HL-60 (cell line): ENCODE measurements around the gene TLX1.

Source experiments
- TF ChIP-seq, protein P1 (sequence below): IDR thresholded peaks from one replicate; pipeline ENCODE4 v1.5.1; 2011; ENCODE audit warnings: low read length, control low read depth, inconsistent platforms; ENCODE audit not compliant: insufficient read depth
- TF ChIP-seq, protein P2 (sequence below): IDR thresholded peaks from 2 replicates; pipeline ENCODE4 v1.6.1; 2012; ENCODE audit warnings: low read depth; ENCODE audit not compliant: insufficient replicate concordance

DNA sequence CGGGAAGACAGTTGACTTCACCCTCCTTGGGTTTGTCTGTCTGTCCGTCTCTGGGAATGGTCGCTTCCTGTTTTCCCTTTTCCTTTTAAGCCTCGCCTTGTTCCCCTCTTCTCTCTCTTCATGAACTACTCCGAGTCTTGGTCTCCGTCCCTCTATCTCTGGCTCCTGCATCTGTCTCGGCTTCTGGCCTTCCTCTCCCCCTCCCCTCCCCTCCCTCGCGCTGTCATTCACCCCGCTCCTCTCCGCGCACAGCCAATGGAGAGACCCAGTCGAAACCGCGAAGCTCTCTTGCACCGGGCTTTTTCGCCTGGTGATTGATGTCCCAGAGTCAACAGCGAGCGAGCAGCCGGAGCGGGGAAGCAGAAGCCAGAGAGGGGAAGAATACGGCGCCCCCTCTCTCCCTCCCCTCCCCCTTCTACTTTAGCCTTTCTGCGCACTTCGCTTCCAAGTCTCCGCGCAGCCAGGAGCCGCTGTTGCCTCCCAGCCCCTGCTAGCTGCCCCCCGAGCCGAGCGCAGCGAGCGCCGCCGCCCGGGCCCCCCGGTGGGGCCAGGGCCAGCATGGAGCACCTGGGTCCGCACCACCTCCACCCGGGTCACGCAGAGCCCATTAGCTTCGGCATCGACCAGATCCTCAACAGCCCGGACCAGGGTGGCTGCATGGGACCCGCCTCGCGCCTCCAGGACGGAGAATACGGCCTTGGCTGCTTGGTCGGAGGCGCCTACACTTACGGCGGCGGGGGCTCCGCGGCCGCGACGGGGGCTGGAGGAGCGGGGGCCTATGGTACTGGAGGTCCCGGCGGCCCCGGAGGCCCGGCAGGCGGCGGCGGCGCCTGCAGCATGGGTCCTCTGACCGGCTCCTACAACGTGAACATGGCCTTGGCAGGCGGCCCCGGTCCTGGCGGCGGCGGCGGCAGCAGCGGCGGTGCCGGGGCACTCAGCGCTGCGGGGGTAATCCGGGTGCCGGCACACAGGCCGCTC is at the start of gene TLX1:
- TF ChIP-seq, protein P1, sequence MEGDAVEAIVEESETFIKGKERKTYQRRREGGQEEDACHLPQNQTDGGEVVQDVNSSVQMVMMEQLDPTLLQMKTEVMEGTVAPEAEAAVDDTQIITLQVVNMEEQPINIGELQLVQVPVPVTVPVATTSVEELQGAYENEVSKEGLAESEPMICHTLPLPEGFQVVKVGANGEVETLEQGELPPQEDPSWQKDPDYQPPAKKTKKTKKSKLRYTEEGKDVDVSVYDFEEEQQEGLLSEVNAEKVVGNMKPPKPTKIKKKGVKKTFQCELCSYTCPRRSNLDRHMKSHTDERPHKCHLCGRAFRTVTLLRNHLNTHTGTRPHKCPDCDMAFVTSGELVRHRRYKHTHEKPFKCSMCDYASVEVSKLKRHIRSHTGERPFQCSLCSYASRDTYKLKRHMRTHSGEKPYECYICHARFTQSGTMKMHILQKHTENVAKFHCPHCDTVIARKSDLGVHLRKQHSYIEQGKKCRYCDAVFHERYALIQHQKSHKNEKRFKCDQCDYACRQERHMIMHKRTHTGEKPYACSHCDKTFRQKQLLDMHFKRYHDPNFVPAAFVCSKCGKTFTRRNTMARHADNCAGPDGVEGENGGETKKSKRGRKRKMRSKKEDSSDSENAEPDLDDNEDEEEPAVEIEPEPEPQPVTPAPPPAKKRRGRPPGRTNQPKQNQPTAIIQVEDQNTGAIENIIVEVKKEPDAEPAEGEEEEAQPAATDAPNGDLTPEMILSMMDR = no peak
- TF ChIP-seq, protein P2, sequence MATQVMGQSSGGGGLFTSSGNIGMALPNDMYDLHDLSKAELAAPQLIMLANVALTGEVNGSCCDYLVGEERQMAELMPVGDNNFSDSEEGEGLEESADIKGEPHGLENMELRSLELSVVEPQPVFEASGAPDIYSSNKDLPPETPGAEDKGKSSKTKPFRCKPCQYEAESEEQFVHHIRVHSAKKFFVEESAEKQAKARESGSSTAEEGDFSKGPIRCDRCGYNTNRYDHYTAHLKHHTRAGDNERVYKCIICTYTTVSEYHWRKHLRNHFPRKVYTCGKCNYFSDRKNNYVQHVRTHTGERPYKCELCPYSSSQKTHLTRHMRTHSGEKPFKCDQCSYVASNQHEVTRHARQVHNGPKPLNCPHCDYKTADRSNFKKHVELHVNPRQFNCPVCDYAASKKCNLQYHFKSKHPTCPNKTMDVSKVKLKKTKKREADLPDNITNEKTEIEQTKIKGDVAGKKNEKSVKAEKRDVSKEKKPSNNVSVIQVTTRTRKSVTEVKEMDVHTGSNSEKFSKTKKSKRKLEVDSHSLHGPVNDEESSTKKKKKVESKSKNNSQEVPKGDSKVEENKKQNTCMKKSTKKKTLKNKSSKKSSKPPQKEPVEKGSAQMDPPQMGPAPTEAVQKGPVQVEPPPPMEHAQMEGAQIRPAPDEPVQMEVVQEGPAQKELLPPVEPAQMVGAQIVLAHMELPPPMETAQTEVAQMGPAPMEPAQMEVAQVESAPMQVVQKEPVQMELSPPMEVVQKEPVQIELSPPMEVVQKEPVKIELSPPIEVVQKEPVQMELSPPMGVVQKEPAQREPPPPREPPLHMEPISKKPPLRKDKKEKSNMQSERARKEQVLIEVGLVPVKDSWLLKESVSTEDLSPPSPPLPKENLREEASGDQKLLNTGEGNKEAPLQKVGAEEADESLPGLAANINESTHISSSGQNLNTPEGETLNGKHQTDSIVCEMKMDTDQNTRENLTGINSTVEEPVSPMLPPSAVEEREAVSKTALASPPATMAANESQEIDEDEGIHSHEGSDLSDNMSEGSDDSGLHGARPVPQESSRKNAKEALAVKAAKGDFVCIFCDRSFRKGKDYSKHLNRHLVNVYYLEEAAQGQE = no peak
